Measurements from ENCODE around the gene CTBP1. TPM values are rescaled to one million over a fixed set of nuclear protein-coding genes. Genes with fewer than 3 reads are reported as not detected.

The CTBP1 gene
- total RNA-seq, 4 donors from 2014 or later, result 145 to 255 (median 181) TPM

- Histone ChIP-seq H3K36me3 (no peaks in the 10 kb centered on the region), H3K9me3 (no peaks in the 10 kb centered on the region), H3K27ac (no peak overlapping the region), H3K4me1 (no peaks in the 10 kb centered on the region), H3K27me3 (no peaks in the 10 kb centered on the region), H3K4me3 (no peak overlapping the region)
- 59% methylated on average over 6 of the region's 6 CpGs for WGBS
- TF ChIP-seq EP300 (IDR thresholded peaks at IDR 0.05) (no peak), POLR2A (IDR thresholded peaks at IDR 0.05) (no peak), POLR2AphosphoS5 (IDR thresholded peaks at IDR 0.05) (no peak), CTCF (IDR thresholded peaks at IDR 0.05) (no peak)
- DNase-seq (ENCODE audit: low spot score in 2 of 2), result no peak
These were observed 64.8 kb downstream of the CTBP1 start for GRCh38 chr4:1183985-1184773.

- no peak for TF ChIP-seq POLR2AphosphoS5 (IDR thresholded peaks at IDR 0.05)
- TF ChIP-seq POLR2A (IDR thresholded peaks at IDR 0.05), result no peak
- TF ChIP-seq CTCF (IDR thresholded peaks at IDR 0.05), result no peak
- no peak for TF ChIP-seq EP300 (IDR thresholded peaks at IDR 0.05)
- no peak for DNase-seq (ENCODE audit: low spot score in 2 of 2)
- Histone ChIP-seq H3K9me3 (no peaks in the 10 kb centered on the region), H3K36me3 (no peaks in the 10 kb centered on the region), H3K4me1 (peaks cover 10% of the 10 kb centered on the region), H3K4me3 (no peak overlapping the region), H3K27ac (no peak overlapping the region), H3K27me3 (no peaks in the 10 kb centered on the region)
These were observed 66.6 kb downstream of the CTBP1 start for GRCh38 chr4:1182313-1182712.

GRCh38 chr4:1180663-1181062, 68.3 kb downstream of the CTBP1 start:
- H3K27ac ChIP-seq, result no peak overlapping the region
- H3K36me3 ChIP-seq, result no peaks in the 10 kb centered on the region
- no peaks in the 10 kb centered on the region for H3K27me3 ChIP-seq
- no peak for DNase-seq (ENCODE audit: low spot score in 2 of 2)
- H3K4me3 ChIP-seq, result no peak overlapping the region
- TF ChIP-seq EP300 (IDR thresholded peaks at IDR 0.05) (no peak), POLR2AphosphoS5 (IDR thresholded peaks at IDR 0.05) (no peak), POLR2A (IDR thresholded peaks at IDR 0.05) (no peak), CTCF (IDR thresholded peaks at IDR 0.05) (no peak)
- H3K9me3 ChIP-seq, result no peaks in the 10 kb centered on the region
- H3K4me1 ChIP-seq, result peaks cover 20% of the 10 kb centered on the region

- no peaks in the 10 kb centered on the region for H3K9me3 ChIP-seq
- H3K36me3 ChIP-seq, result no peaks in the 10 kb centered on the region
- TF ChIP-seq EP300 (IDR thresholded peaks at IDR 0.05), result no peak
- TF ChIP-seq POLR2AphosphoS5 (IDR thresholded peaks at IDR 0.05), result no peak
- no peak for TF ChIP-seq POLR2A (IDR thresholded peaks at IDR 0.05)
- no peak for TF ChIP-seq CTCF (IDR thresholded peaks at IDR 0.05)
- no peak overlapping the region for H3K27ac ChIP-seq
- H3K4me1 ChIP-seq, result peaks cover 25% of the 10 kb centered on the region
- H3K4me3 ChIP-seq, result no peak overlapping the region
- no peak for DNase-seq (ENCODE audit: low spot score in 2 of 2)
- H3K27me3 ChIP-seq, result no peaks in the 10 kb centered on the region
- 90% methylated on average over 1 of the region's 1 CpG for WGBS
These were observed 69.0 kb downstream of the CTBP1 start for GRCh38 chr4:1179976-1180375.

GRCh38 chr4:1179089-1179441, 69.9 kb downstream of the CTBP1 start:
- TF ChIP-seq POLR2AphosphoS5 (IDR thresholded peaks at IDR 0.05), result no peak
- no peak for TF ChIP-seq CTCF (IDR thresholded peaks at IDR 0.05)
- no peak for TF ChIP-seq EP300 (IDR thresholded peaks at IDR 0.05)
- no peak for TF ChIP-seq POLR2A (IDR thresholded peaks at IDR 0.05)
- Histone ChIP-seq H3K4me3 (no peak overlapping the region), H3K36me3 (no peaks in the 10 kb centered on the region), H3K27me3 (no peaks in the 10 kb centered on the region), H3K4me1 (peaks cover 25% of the 10 kb centered on the region), H3K9me3 (no peaks in the 10 kb centered on the region), H3K27ac (no peak overlapping the region)
- no peak for DNase-seq (ENCODE audit: low spot score in 2 of 2)
- 86% methylated on average over 7 of the region's 7 CpGs for WGBS
